AG04450 (cell line): ENCODE results near the gene FGGY. TPM values are rescaled to one million over a fixed set of nuclear protein-coding genes. Genes with fewer than 3 reads are reported as not detected.

Source experiments
- CTCF ChIA-PET: fragments of 300-600, 350-600 bp; formaldehyde crosslinking; extraction: SDS; loops from one replicate; lab custom pipeline; 2022; ENCODE audit warnings: antibody characterized with exemption, inconsistent platforms; lab: Charles Lee
- POLR2A ChIA-PET: fragments of 350-600 bp; formaldehyde crosslinking; extraction: SDS; loops from one replicate; lab custom pipeline; 2021; ENCODE audit warnings: antibody characterized with exemption, inconsistent platforms; lab: Yijun Ruan, JAX
- DNase-seq: peaks from one replicate; pipeline ENCODE4 v3.0.0-alpha.2; 2011; ENCODE audit warnings: low read depth, low spot score
- H3K27ac ChIP-seq: one replicate; pipeline ENCODE4 v1.5.1; 2012; ENCODE audit warnings: low read depth, low read length, control low read depth
- H3K27me3 ChIP-seq: one replicate; pipeline ENCODE4 v1.6.0; 2012; ENCODE audit warnings: low read length; ENCODE audit not compliant: control insufficient read depth, insufficient read depth
- H3K4me3 ChIP-seq: 2 replicates; pipeline ENCODE4 v1.5.1; 2011; ENCODE audit warnings: mild to moderate bottlenecking, low read depth, low read length, control low read depth
- H3K9me3 ChIP-seq: 2 replicates; pipeline ENCODE4 v1.5.1; 2012; ENCODE audit warnings: low read length; ENCODE audit not compliant: control insufficient read depth, insufficient read depth
- CTCF ChIP-seq: IDR thresholded peaks from 2 replicates; pipeline ENCODE4 v1.5.1; 2011; ENCODE audit warnings: low read depth, low read length, control low read depth, inconsistent platforms
- polyA plus RNA-seq: library from polyadenylated mRNA; depleted of rRNA; stranded (reverse); fragments of >200 nt; gene quantifications from 2 replicates; pipeline ENCODE4 v1.2.3, GENCODE V29; 2011

The FGGY gene
- polyA plus RNA-seq, 1 experiment = 11.8 TPM

GRCh38 chr1:59549066-59549837, 252.4 kb downstream of the FGGY start:
- CTCF ChIA-PET = interaction anchor here (1.0 to 1.1 kb wide), 2 partner anchors 53 to 103 kb away, joined by 3 read pairs; no protein-coding TSS in a partner anchor
- H3K9me3 ChIP-seq = no peaks in the 10 kb centered on the region
- H3K4me3 ChIP-seq = no peak overlapping the region
- no peak for TF ChIP-seq CTCF
- H3K27me3 ChIP-seq = no peaks in the 10 kb centered on the region
- H3K27ac ChIP-seq = no peak overlapping the region
- no peak for DNase-seq
- POLR2A ChIA-PET = no interaction called here

GRCh38 chr1:59549903-59550302, 253.0 kb downstream of the FGGY start:
- ChIA-PET CTCF (interaction anchor here (1.0 to 1.1 kb wide), 2 partner anchors 52 to 103 kb away, joined by 3 read pairs; no protein-coding TSS in a partner anchor), POLR2A (no interaction called here)
- TF ChIP-seq CTCF = no peak
- Histone ChIP-seq H3K27ac (no peak overlapping the region), H3K27me3 (no peaks in the 10 kb centered on the region), H3K9me3 (no peaks in the 10 kb centered on the region), H3K4me3 (no peak overlapping the region)
- peak; percentile 26 for DNase-seq

GRCh38 chr1:59552007-59552406, 255.1 kb downstream of the FGGY start:
- no peak for TF ChIP-seq CTCF
- Histone ChIP-seq H3K27me3 (no peaks in the 10 kb centered on the region), H3K27ac (no peak overlapping the region), H3K9me3 (no peaks in the 10 kb centered on the region), H3K4me3 (no peak overlapping the region)
- CTCF ChIA-PET = interaction anchor here (1.3 to 1.6 kb wide), 2 partner anchors 9 to 147 kb away, joined by 3 to 5 read pairs; no protein-coding TSS in a partner anchor
- POLR2A ChIA-PET = no interaction called here
- DNase-seq = no peak

- POLR2A ChIA-PET = no interaction called here
- Histone ChIP-seq H3K27me3 (no peaks in the 10 kb centered on the region), H3K27ac (no peak overlapping the region), H3K4me3 (no peak overlapping the region), H3K9me3 (peaks cover 2% of the 10 kb centered on the region; the same call in 1 of the 2 replicates)
- CTCF ChIA-PET = interaction anchor here (1.3 kb wide), 1 partner anchor 18 kb away, joined by 3 read pairs; no protein-coding TSS in a partner anchor
- no peak for DNase-seq
- no peak for TF ChIP-seq CTCF
These were observed 256.5 kb downstream of the FGGY start for GRCh38 chr1:59553371-59553770.
